Psoas muscle (tissue), 8 donors: ENCODE measurements around the gene LRP10. TPM values are rescaled to one million over a fixed set of nuclear protein-coding genes. Genes with fewer than 3 reads are reported as not detected.
"Not testable (repeated sequence)": the region's sequence is repeated elsewhere in the genome, so short reads cannot be mapped to it uniquely, and the experiment has no call there.

Experiments
- ATAC-seq, 4 donors: fragments of 200-7000 bp; cut with Tn5 transposase; one replicate each; pipeline ENCODE4 v1.9.1; 2020; ENCODE audit warnings: moderate library complexity in 3 of 4, mild to moderate bottlenecking in 2 of 4
- DNase-seq, 2 donors: peaks; one replicate each; pipeline ENCODE4 v3.0.0-alpha.2; 2020
- H3K27ac ChIP-seq: fragments of 200-600 bp; one replicate; pipeline ENCODE4 v1.8.0; 2022
- H3K27me3 ChIP-seq, 3 donors: fragments of 200-600 bp in 1 of 3; one replicate each; pipeline versions ENCODE4 v1.6.1 to v1.8.0; 2013 to 2022; ENCODE audit warnings: low read length in 2 of 3, mild to moderate bottlenecking in 2 of 3, moderate library complexity in 1 of 3; ENCODE audit not compliant: insufficient read depth in 3 of 3
- H3K36me3 ChIP-seq, 2 donors: fragments of 200-600 bp in 1 of 2; one replicate each; pipeline versions ENCODE4 v1.6.1 to v1.8.0; 2013 to 2022; ENCODE audit warnings: low read depth in 1 of 2, mild to moderate bottlenecking in 1 of 2, moderate library complexity in 1 of 2; ENCODE audit not compliant: insufficient read depth in 1 of 2
- H3K4me1 ChIP-seq: fragments of 200-600 bp; one replicate; pipeline ENCODE4 v1.8.0; 2022
- H3K4me3 ChIP-seq: fragments of 200-600 bp; one replicate; pipeline ENCODE4 v1.8.0; 2022; ENCODE audit warnings: mild to moderate bottlenecking
- H3K9me3 ChIP-seq: fragments of 200-600 bp; one replicate; pipeline ENCODE4 v1.8.0; 2022
- CTCF ChIP-seq: fragments of 200-600 bp; IDR thresholded peaks from one replicate; pipeline ENCODE4 v1.8.0; 2022; ENCODE audit warnings: antibody characterized with exemption
- WGBS, 3 donors: extraction: QIAGEN DNeasy Blood & Tissue Kit; methylation state at CpG; one replicate each; pipeline versions ENCODE4 v1.1.6 to v1.1.7; 2013; 5-methylcytosine and 5-hydroxymethylcytosine counted together
- intact Hi-C, 2 donors: fragments of 100-400 bp; cut with DNase I; formaldehyde crosslinking; loops; one replicate each; pipeline versions ENCODE4 v1.11.0 to v1.14.2; 2022
- polyA plus RNA-seq, 3 donors: library from polyadenylated mRNA; stranded (reverse); fragments of 200-250 nt; gene quantifications; one replicate each; pipeline ENCODE4 v1.2.3, GENCODE V29; 2013
- total RNA-seq, 4 donors: library from RNA; stranded (reverse); fragmentation: NEBNext Ultra II Directional in 2 of 4; extraction: Animal tissue kit (Norgen Biotek cat#: 25700) in 2 of 4; gene quantifications; one replicate each; pipeline versions ENCODE4 v1.2.1 to v1.2.4, GENCODE V29; 2021 to 2023
- donor health status: healthy with polysubstance abuse.
- donor health status: DM: no; HTN: no; CAD: no; lungs with moderate emphysema.
- donor health status: Bipolar disorder and iron deficiency.
- donor health status: healthy.
- donor health status: DM: yes; HTN: yes; CAD: no.
- donor health status: DM: no; HTN: no; CAD: no.
- donor health status: DM: no; HTN: no; CAD: no.
- donor health status: DM: yes; HTN: yes; CAD: no.

LRP10 gene
- total and polyA plus RNA-seq, 7 donors, result 18.1 to 50.6 (median 33.1) TPM

DNA sequence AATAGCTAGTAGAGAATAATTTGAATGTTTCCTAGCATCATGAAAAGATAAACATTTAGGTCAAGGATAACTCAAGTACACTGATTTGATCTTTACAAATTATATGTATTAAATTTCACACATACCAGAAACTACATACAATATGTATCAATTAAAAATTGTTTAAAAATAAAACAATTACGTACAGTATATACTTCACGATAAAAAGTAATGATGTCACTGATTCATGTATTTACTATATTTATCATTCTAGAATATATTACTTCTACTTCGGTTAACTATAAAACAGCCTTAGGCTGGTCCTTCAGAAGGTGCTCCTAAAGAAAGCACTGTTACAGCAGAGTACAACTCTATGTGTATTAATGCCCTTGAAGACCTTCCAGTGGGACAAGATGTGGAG, 35.9 kb downstream of the LRP10 start:
- TF ChIP-seq CTCF, result no peak
- Histone ChIP-seq H3K9me3 (no peaks in the 10 kb centered on the region), H3K27ac (no peak overlapping the region), H3K4me1 (peaks cover 15% of the 10 kb centered on the region), H3K36me3 (peaks cover 9 to 96% of the 10 kb centered on the region in 2 donors), H3K27me3 (no peaks in the 10 kb centered on the region), H3K4me3 (no peak overlapping the region)
- DNase-seq, result no peak
- intact Hi-C loops, result no loop called here
- 94 to 97% (median 94%) methylated on average over 3 of the region's 3 CpGs for WGBS, 3 donors
- no peak for ATAC-seq

- DNase-seq, result no peak
- TF ChIP-seq CTCF, result no peak
- peaks cover 8 to 87% of the 10 kb centered on the region in 2 donors for H3K36me3 ChIP-seq
- H3K4me3 ChIP-seq, result no peak overlapping the region
- WGBS, 3 donors, result 86 to 92% (median 89%) methylated on average over 8 of the region's 8 CpGs
- H3K27ac ChIP-seq, result no peak overlapping the region
- peaks cover 16% of the 10 kb centered on the region for H3K4me1 ChIP-seq
- ATAC-seq, result no peak
- H3K27me3 ChIP-seq, result no peaks in the 10 kb centered on the region
- H3K9me3 ChIP-seq, result no peaks in the 10 kb centered on the region
- intact Hi-C loops, result no loop called here
These were observed 37.1 kb downstream of the LRP10 start for GRCh38 chr14:22908601-22909000.

DNA sequence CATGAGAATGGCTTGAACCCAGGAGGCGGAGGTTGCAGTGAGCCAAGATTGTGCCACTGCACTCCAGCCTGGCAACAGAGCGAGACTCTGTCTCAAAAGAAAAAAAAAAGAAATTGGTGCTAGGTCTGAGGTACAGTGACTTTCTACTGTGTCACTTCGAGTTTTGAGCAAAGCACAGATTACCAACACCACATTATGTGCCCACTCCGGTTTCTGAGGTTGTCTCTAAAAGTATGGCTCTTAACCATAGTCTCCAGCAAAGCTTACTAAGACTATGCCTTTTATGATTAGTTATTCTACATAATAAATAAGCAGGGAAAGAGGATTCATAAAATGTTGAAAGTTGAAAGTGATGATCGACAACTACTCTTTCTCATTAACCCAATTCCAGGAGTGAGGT, 39.4 kb downstream of the LRP10 start:
- H3K27me3 ChIP-seq, result no peaks in the 10 kb centered on the region
- intact Hi-C loops, result no loop called here
- 81 to 90% (median 81%) methylated on average over 5 of the region's 5 CpGs for WGBS, 3 donors

DNA sequence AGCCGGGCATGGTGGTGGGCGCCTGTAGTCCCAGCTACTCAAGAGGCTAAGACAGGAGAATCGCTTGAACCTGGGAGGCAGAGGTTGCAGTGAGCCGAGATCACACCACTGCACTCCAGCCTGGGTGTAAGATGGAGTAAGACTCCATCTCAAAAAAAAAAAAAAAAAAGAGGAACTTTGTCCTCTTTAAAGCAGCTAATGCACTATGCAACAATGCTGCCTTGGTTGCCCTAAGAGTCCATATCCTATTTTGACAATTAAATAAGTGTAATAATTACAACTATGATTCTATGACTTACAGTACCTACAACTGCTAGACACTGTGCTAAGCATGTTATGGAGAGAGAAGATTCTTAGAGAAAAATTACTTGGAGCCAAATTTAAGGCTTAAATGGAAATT, 43.3 kb downstream of the LRP10 start:
- WGBS, 3 donors, result 92 to 96% (median 94%) methylated on average over 4 of the region's 4 CpGs
- not testable (repeated sequence) for H3K4me3 ChIP-seq, H3K27me3 ChIP-seq, ATAC-seq, H3K27ac ChIP-seq, DNase-seq, H3K9me3 ChIP-seq
- intact Hi-C loops, result loop anchor here in 1 of 2 donors (5.0 kb wide), 2 partner anchors 43 to 1522 kb away; partner anchors contain the start of gene LRP10
- H3K4me1 ChIP-seq, result peaks cover 31% of the 10 kb centered on the region
- peaks cover 0 to 30% of the 10 kb centered on the region in 2 donors for H3K36me3 ChIP-seq

More for the DNA sequence above, 39.4 kb downstream of the LRP10 start:
- H3K4me1 ChIP-seq, result peaks cover 20% of the 10 kb centered on the region
- no peaks in the 10 kb centered on the region for H3K9me3 ChIP-seq
- no peak for DNase-seq
- ATAC-seq, result no peak
- H3K36me3 ChIP-seq, result peaks cover 0 to 69% of the 10 kb centered on the region in 2 donors
- H3K4me3 ChIP-seq, result no peak overlapping the region
- no peak for TF ChIP-seq CTCF
- no peak overlapping the region for H3K27ac ChIP-seq

DNA sequence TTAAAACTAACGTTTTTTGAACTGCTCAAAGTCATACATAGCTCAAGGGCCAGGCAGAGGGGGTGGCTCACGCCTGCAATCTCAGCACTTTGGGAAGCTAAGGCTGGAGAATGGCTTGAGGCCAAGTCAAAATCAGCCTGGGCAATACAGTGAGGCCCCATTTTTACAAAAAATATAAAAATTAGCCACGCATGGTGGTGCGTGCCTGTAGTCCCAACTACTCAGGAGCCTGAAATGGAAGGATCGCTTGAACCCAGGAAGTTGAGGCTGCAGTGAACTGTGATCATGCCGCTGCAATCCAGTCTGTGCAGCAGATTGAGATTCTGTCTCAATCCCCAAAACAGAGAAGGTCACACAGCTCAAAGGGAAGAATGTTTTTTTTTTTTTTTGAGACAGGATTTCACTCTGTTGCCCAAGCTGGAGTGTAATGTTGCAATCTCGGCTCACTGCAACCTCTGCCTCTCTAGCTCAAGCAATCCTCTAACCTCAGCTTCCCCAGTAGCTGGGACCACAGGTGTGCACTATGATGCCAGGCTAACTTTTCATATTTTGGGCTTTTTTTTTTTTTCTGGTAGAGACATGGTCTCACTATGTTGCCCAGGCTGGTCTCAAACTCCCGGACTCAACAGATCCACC, 44.5 kb downstream of the LRP10 start:
- DNase-seq, result peak in 1 of 2 donors; percentile 38
- Histone ChIP-seq H3K4me3 (no peak overlapping the region), H3K9me3 (no peaks in the 10 kb centered on the region), H3K36me3 (peaks cover 0 to 31% of the 10 kb centered on the region in 2 donors), H3K27me3 (no peaks in the 10 kb centered on the region), H3K27ac (no peak overlapping the region), H3K4me1 (peaks cover 29% of the 10 kb centered on the region)
- intact Hi-C loops, result loop anchor here in 1 of 2 donors (5.0 kb wide), 2 partner anchors 44 to 1521 kb away; partner anchors contain the start of gene LRP10
- ATAC-seq, result no peak
- WGBS, 3 donors, result 76 to 84% (median 80%) methylated on average over 8 of the region's 8 CpGs
- no peak for TF ChIP-seq CTCF
